Measurements from ENCODE around the gene TRAPPC2L. TPM values are rescaled to one million over a fixed set of nuclear protein-coding genes. Genes with fewer than 3 reads are reported as not detected.

TRAPPC2L gene
- total RNA-seq, 1 experiment from 2014 or later = 82.0 TPM

GRCh38 chr16:88819126-88819525, 37.8 kb upstream of the TRAPPC2L start:
- H3K27ac Mint-ChIP-seq = peak overlapping the region; percentile 33; the same call in 1 of the 2 replicates
- no peaks in the 10 kb centered on the region for H3K27me3 Mint-ChIP-seq (ENCODE audit: low read depth)
- TF ChIP-seq ZBTB43 (CRISPR knock-in tag; IDR thresholded peaks at IDR 0.05) (no peak), MAX (CRISPR knock-in tag; IDR thresholded peaks at IDR 0.05) (no peak), NFE2L1 (CRISPR knock-in tag; IDR thresholded peaks at IDR 0.05) (no peak), IRF1 (CRISPR knock-in tag; IDR thresholded peaks at IDR 0.05) (no peak), ZSCAN18 (CRISPR knock-in tag; IDR thresholded peaks at IDR 0.05) (no peak), MYBL2 (CRISPR knock-in tag; IDR thresholded peaks at IDR 0.05) (no peak), SP1 (CRISPR knock-in tag; conservative IDR thresholded peaks at IDR 0.05) (no peak), AFF4 (CRISPR knock-in tag; IDR thresholded peaks at IDR 0.05; ENCODE audit: borderline replicate concordance) (no peak), ESRRA (CRISPR knock-in tag; IDR thresholded peaks at IDR 0.05; ENCODE audit: borderline replicate concordance) (no peak), NR3C1 (CRISPR knock-in tag; conservative IDR thresholded peaks at IDR 0.05; ENCODE audit: low read depth) (no peak), FOXP1 (CRISPR knock-in tag; IDR thresholded peaks at IDR 0.05; ENCODE audit: borderline replicate concordance) (no peak), ZNF396 (CRISPR knock-in tag; IDR thresholded peaks at IDR 0.05; ENCODE audit: borderline replicate concordance) (no peak)
- H3K9me3 Mint-ChIP-seq = no peaks in the 10 kb centered on the region
- ChIA-PET CTCF (interaction anchor here (0.6 to 5.5 kb wide), 5 partner anchors 62 to 758 kb away, joined by 3 to 32 read pairs (median 4); no protein-coding TSS in a partner anchor), POLR2A (no interaction called here)
- DNase-seq (ENCODE audit: low spot score) = no peak
- H3K36me3 Mint-ChIP-seq = no peaks in the 10 kb centered on the region
- no peak; the same call in 1 of the 2 replicates for ATAC-seq
- no peak overlapping the region for H3K4me3 Mint-ChIP-seq
- H3K4me1 Mint-ChIP-seq = no peaks in the 10 kb centered on the region; the same call in 1 of the 2 replicates

- Mint-ChIP-seq H3K27me3 (ENCODE audit: low read depth) (no peaks in the 10 kb centered on the region), H3K36me3 (no peaks in the 10 kb centered on the region), H3K4me1 (no peaks in the 10 kb centered on the region), H3K4me3 (no peak overlapping the region), H3K9me3 (no peaks in the 10 kb centered on the region), H3K27ac (no peak overlapping the region)
- DNase-seq (ENCODE audit: low spot score) (no peak), ATAC-seq (no peak)
- ChIA-PET POLR2A (no interaction called here), CTCF (interaction anchor here (0.6 to 1.2 kb wide), 3 partner anchors 76 to 392 kb away, joined by 3 to 4 read pairs (median 3); no protein-coding TSS in a partner anchor)
- TF ChIP-seq HMGXB4 (CRISPR knock-in tag; IDR thresholded peaks at IDR 0.05) (no peak), GTF2I (CRISPR knock-in tag; conservative IDR thresholded peaks at IDR 0.05) (no peak), TEAD1 (CRISPR knock-in tag; IDR thresholded peaks at IDR 0.05) (no peak), ZNF425 (CRISPR knock-in tag; conservative IDR thresholded peaks at IDR 0.05) (no peak), ZNF121 (CRISPR knock-in tag; IDR thresholded peaks at IDR 0.05) (no peak), FOXJ3 (CRISPR knock-in tag; IDR thresholded peaks at IDR 0.05; ENCODE audit: borderline replicate concordance) (no peak), ZSCAN18 (CRISPR knock-in tag; IDR thresholded peaks at IDR 0.05) (no peak), CDX4 (CRISPR knock-in tag; IDR thresholded peaks at IDR 0.05; ENCODE audit: borderline replicate concordance) (no peak), EMX1 (CRISPR knock-in tag; IDR thresholded peaks at IDR 0.05) (no peak)
Measured at GRCh38 chr16:88820385-88821025, 36.4 kb upstream of the TRAPPC2L start.

All from WTC11 (cell line).